ENCODE data around the gene URB1.

DNA sequence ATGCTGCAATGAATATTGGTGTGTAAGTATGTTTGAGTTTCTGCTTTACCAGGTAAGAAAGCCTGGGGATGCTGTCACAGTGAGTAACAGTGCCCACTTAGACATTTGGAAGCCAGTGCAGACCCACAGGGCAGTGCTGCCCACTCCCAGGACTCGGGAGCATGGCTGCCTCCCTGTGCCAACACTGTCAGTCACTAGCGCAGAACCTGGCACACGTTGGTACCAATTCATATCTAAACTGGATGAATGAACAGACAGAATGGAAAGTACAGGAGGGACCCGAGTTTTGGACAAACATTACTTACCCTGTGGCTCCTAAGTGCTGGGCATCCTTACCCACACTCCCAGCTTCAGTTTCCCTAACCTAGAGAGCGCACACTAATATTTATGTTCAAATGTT is 18.1 kb upstream of the URB1 start:
- TF ChIP-seq, protein P1, sequence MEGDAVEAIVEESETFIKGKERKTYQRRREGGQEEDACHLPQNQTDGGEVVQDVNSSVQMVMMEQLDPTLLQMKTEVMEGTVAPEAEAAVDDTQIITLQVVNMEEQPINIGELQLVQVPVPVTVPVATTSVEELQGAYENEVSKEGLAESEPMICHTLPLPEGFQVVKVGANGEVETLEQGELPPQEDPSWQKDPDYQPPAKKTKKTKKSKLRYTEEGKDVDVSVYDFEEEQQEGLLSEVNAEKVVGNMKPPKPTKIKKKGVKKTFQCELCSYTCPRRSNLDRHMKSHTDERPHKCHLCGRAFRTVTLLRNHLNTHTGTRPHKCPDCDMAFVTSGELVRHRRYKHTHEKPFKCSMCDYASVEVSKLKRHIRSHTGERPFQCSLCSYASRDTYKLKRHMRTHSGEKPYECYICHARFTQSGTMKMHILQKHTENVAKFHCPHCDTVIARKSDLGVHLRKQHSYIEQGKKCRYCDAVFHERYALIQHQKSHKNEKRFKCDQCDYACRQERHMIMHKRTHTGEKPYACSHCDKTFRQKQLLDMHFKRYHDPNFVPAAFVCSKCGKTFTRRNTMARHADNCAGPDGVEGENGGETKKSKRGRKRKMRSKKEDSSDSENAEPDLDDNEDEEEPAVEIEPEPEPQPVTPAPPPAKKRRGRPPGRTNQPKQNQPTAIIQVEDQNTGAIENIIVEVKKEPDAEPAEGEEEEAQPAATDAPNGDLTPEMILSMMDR (IDR thresholded peaks at IDR 0.05), result no peak
- no peak for TF ChIP-seq POLR2A (IDR thresholded peaks at IDR 0.05)
